Spleen (tissue), 7 donors: Measurements from ENCODE around the gene PPM1L.

Experiments used
- CTCF ChIP-seq, 11 experiments: fragments of 200-600 bp in 7 of 11; fragments of 450-650 bp in 4 of 11; sonication (generic) in 4 of 11; IDR thresholded peaks in 8 of 11; conservative IDR thresholded peaks in 3 of 11; 1 replicate in 7 of 11; 2 replicates in 4 of 11; pipeline versions ENCODE4 v1.4.0 to v1.8.0; 2016 to 2021; ENCODE audit warnings: antibody characterized with exemption in 11 of 11, inconsistent platforms in 4 of 11, mild to moderate bottlenecking in 1 of 11
- POLR2A ChIP-seq, 3 donors: fragments of 450-650 bp; IDR thresholded peaks; one replicate each; pipeline ENCODE4 v1.5.1; 2017; ENCODE audit warnings: antibody characterized with exemption in 3 of 3, mild to moderate bottlenecking in 1 of 3
- donor health status: DM: no; HTN: no; CAD: no; lungs with moderate emphysema.
- donor health status: DM: no; HTN: no; CAD: no.
- donor health status: DM: no; HTN: no; CAD: no.

DNA sequence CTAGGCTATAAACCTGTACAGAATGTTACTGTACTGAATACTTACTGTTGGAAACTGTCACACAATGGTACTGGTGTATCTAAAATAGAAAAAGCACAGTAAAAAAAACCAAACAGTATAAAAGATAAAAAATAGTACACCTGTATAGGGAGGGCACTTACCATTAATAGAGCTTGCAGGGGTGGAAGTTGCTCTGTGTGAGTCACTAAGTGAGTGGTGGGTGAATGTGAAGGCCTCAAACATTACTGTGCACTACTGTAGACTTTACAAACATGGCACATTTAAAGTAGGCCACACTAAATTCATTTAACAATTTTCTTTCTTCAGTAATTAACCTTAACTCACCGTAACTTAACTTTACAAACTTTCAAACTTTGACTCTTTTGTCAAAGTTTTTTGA is 327.1 kb downstream of the PPM1L start:
- TF ChIP-seq CTCF (IDR thresholded peaks at IDR 0.05 in 8 of 11, conservative IDR thresholded peaks at IDR 0.05 in 3 of 11) (no peak), POLR2A (IDR thresholded peaks at IDR 0.05) (no peak)
